Measurements from ENCODE around the gene TRIM16.
"Not testable (repeated sequence)": the region's sequence is repeated elsewhere in the genome, so short reads cannot be mapped to it uniquely, and the experiment has no call there.

The TRIM16 gene

DNA sequence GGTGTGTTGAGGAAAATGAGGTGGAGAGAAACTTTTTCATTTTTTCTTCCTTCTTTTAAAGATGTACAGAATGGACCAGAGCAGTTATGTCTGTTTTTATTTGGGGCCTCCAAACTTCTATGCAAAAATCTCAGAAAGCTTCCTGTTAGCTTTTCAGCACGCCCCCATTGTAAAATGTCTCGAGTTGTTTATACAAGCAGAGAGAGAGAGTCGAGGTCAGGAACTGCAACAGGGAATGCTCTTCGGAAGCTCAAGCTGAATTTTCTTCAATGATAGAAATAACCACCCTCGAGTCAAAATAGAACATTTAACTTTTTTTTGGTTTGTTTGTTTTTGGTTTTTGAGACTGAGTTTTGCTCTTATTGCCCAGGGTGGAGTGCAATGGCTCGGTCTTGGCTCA, 68.3 kb downstream of the TRIM16 start:
- DNase-seq (ENCODE audit: low spot score), result not testable (repeated sequence)

DNA sequence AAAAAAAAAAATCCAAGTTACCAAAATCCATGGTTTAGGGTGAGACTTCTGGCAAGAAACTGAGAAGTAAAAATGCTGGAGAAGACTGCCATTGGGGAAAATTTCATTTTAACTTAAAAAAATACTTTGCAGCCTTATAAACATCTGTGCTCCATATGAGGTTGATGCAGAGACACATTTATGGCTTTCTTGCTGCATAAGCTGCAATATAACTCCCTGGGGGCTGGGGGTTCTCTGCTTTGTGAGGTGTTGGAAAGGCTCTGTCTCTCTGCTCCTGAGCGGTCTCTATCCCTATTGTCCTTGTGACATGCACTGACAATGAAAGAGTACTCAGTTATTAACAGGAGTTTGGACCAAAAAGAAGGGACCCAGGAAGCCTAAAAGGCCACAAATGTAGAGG, 71.0 kb downstream of the TRIM16 start:
- DNase-seq (ENCODE audit: low spot score), result not testable (repeated sequence)

DNA sequence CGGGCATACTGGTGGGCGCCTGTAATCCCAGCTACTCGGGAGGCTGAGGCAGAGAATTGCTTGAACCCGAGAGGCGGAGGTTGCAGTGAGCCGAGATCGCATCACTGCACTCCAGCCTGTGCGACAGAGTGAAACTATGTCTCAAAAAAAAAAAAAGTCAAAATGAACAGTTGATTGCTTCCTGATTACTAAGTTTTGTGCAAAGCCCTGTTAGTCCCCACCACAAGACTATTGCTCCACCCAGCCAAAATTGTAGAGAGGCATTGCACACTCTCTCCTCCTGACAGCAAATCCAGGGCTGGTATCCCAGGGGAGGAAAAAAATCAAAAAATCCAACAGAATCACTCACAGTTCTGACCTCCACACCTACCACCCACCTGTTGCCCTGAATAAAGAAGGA, 91.2 kb downstream of the TRIM16 start:
- DNase-seq (ENCODE audit: low spot score), result not testable (repeated sequence)

DNA sequence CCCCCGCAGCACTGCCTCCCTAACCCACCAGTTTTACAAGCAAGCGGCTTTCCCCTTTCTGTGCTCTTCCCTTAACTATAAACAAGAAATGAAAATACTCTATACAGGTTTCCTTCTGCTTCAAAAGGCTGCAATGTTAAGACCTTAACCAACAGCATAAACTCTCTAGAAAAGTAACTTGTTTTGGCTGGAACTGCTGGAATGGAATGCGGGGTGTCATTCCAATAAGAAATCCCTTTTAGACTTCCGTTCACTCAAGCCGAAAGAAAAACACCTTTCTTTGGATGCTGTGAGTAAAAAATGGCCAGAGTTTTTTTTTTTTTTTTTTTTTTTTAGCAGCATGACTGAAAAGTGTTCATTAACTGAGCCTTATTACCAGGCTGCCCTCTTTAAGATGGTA, 92.1 kb downstream of the TRIM16 start:
- not testable (repeated sequence) for DNase-seq (ENCODE audit: low spot score)

DNA sequence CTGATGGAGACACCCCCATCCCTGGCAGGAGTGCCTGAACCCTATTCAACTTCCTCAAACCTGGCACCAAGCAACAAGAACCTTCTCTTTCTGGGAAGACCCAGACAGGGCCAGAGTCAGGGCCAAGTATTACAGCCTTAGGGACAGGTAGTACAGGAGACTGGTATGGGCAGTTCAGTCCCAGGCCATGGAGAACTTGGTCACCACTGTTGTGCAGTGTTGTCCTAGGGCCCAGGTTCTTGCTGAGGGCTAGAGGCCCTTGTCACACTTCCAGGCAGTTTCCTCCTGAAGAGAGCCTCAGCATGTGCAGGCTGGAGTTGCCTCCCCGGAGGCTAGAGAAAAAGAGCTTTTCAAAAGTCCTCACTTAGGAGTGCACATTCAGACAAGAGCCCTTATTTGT, 93.3 kb downstream of the TRIM16 start:
- DNase-seq (ENCODE audit: low spot score), result not testable (repeated sequence)

DNA sequence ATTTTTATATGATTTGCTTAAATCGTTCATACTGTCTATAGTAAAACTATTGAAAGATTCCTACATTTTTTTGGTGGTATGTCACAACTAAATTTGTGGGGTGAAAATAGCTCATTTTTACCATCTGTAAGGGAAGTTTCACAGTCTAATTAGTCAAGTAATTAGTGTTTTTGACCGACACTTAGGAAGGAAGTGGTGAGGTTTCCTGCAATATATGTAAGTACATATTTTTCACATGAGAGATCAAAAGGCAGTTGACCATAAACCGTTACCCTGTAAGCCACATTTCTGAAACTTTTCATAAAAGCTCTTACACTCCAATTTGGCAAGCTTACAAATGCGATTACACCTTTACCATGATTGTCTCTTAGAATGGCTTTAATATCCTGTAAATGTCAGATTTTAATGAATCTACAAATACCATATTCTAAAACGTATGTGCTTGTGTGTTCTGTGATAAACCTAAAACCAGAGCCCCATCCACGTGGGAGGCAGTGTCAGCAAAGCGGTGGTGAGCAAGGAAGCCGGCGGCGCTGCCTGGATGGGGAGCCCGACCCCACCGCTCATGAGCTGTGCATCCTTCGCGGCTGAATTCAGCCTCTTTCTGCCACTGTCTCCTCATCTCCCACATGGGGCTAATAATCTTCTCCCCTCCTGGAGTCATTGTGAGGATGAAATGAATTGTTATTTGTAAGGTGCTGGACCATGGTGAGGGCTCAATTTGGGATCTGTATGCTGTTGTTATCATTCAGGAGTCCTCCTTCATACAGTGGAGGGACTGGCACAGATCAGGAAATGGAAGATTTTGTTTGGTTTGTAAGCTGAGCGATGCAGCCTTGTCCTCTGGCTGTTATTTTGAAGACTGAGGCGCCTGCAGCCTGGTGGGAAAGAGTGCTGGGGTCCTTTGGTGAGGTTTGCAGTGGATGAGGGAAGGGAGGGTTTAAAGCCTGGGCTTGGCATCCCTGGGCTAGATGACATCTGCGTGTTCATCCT, 94.3 kb downstream of the TRIM16 start:
- DNase-seq (ENCODE audit: low spot score), result not testable (repeated sequence)

DNA sequence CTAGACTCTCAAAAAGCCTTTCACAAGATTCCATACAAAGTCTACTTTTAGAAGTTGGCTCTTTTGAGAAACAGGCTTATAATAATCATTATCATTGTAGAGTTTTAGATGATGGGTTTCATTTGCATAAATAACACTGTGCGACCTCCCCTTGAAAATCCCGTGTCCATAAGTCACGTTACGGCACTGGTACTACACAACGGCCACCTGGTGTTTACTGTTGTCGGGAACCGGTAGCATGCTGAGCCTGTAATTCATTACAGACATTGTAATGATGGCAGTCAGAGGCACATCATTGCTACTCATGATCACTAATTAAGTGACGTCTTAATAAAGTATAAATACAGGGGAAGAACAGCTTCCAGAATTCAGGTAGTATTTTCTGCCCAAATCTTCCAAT, 96.1 kb downstream of the TRIM16 start:
- DNase-seq (ENCODE audit: low spot score), result not testable (repeated sequence)

DNA sequence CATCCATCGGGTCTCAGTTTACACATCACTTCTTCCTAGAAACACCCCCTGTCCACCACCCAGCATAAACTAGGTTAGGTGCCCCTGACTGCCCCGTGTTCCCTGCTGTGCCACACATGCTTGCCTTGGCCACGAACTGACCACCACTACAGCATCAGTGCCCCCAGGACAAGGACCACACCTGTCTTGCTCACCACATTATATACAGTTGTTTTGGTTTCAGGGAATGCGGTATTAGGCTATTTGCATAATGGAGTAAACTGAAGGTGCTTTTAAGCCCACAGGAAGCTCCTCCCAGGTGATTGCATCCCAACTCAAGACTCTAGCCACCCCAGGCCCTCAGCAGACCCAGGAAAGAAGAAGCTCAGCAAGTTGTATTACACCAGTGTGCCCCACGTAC, 100.8 kb downstream of the TRIM16 start:
- not testable (repeated sequence) for DNase-seq (ENCODE audit: low spot score)

DNA sequence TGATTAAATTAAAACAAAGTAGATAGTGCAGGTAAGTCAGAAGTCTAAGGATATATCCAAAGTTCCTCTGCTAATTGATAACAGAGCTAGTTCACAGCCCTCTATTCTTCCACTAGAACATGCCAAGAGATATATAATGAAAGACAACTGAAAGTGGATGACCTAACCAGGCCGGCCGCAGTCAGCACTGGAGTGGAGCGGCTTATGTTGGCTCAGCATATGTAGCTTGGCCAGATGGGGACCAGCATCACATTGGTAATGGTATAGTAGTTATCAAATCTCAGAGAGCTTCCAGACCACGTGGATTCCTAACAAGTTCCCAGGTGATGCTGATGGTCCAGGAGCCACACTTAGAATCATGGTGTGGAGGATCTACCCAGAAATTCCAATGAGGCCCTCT, 102.6 kb downstream of the TRIM16 start:
- DNase-seq (ENCODE audit: low spot score), result not testable (repeated sequence)

Data from D341Med (cell line).